HG03060 (cell line): ENCODE measurements around the gene FMN1.

Source experiments
- ATAC-seq: cut with Tn5 transposase; IDR thresholded peaks from one replicate; pipeline ENCODE4 v1.9.1; 2021; ENCODE audit warnings: low read depth, moderate number of reproducible peaks; ENCODE audit not compliant: unreplicated experiment

Gene FMN1

GRCh38 chr15:32942401-32942841, 252.1 kb downstream of the FMN1 start:
- ATAC-seq: no peak

GRCh38 chr15:32941823-32942222, 252.7 kb downstream of the FMN1 start:
- no peak for ATAC-seq

- no peak for ATAC-seq
Measured at GRCh38 chr15:32936976-32937375, 257.5 kb downstream of the FMN1 start.

- no peak for ATAC-seq
Measured at GRCh38 chr15:32936283-32936918, 258.1 kb downstream of the FMN1 start.

- ATAC-seq: no peak
Measured at GRCh38 chr15:32935139-32935538, 259.4 kb downstream of the FMN1 start.

GRCh38 chr15:32933236-32933635, 261.3 kb downstream of the FMN1 start:
- no peak for ATAC-seq

- ATAC-seq: no peak
Measured at GRCh38 chr15:32928876-32929275, 265.6 kb downstream of the FMN1 start.

- no peak for ATAC-seq
Measured at GRCh38 chr15:32927124-32927523, 267.4 kb downstream of the FMN1 start.

GRCh38 chr15:32923176-32923575, 271.3 kb downstream of the FMN1 start:
- ATAC-seq: no peak

- no peak for ATAC-seq
Measured at GRCh38 chr15:32922541-32922940, 272.0 kb downstream of the FMN1 start.

- no peak for ATAC-seq
Measured at GRCh38 chr15:32919749-32920414, 274.6 kb downstream of the FMN1 start.

- no peak for ATAC-seq
Measured at GRCh38 chr15:32918547-32918946, 276.0 kb downstream of the FMN1 start.

GRCh38 chr15:32910839-32911238, 283.7 kb downstream of the FMN1 start:
- ATAC-seq: no peak

- no peak for ATAC-seq
Measured at GRCh38 chr15:32909431-32909830, 285.1 kb downstream of the FMN1 start.

GRCh38 chr15:32908872-32909271, 285.6 kb downstream of the FMN1 start:
- ATAC-seq: no peak

- peak; percentile 75 for ATAC-seq
Measured at GRCh38 chr15:32908135-32908801, 286.2 kb downstream of the FMN1 start.

- no peak for ATAC-seq
Measured at GRCh38 chr15:32905481-32905880, 289.0 kb downstream of the FMN1 start.

GRCh38 chr15:32904448-32904847, 290.1 kb downstream of the FMN1 start:
- ATAC-seq: no peak

- no peak for ATAC-seq
Measured at GRCh38 chr15:32903591-32904290, 290.8 kb downstream of the FMN1 start.

- no peak for ATAC-seq
Measured at GRCh38 chr15:32901995-32902394, 292.5 kb downstream of the FMN1 start.

GRCh38 chr15:32901192-32901591, 293.3 kb downstream of the FMN1 start:
- ATAC-seq: no peak
